HFFc6 (cell line): ENCODE measurements around the gene HOXA4. TPM values are rescaled to one million over a fixed set of nuclear protein-coding genes. Genes with fewer than 3 reads are reported as not detected.
A peak's percentile ranks its signal among the peaks of the same experiment; 100 is the strongest.

Source experiments
- DNase-seq: peaks from one replicate; pipeline ENCODE4 v3.0.0-alpha.2; 2018
- H3K27ac Mint-ChIP-seq: 2 replicates; pipeline ENCODE4 v1.8.0; 2020; ENCODE audit warnings: mild to moderate bottlenecking, mixed read lengths
- H3K27me3 Mint-ChIP-seq: 2 replicates; pipeline ENCODE4 v1.8.0; 2021; ENCODE audit warnings: mild to moderate bottlenecking, moderate library complexity, mixed read lengths; ENCODE audit not compliant: insufficient read depth
- H3K36me3 Mint-ChIP-seq: 2 replicates; pipeline ENCODE4 v1.8.0; 2021; ENCODE audit warnings: low read depth, mixed read lengths
- H3K4me1 Mint-ChIP-seq: 2 replicates; pipeline ENCODE4 v1.8.0; 2020; ENCODE audit warnings: low read depth, mixed read lengths
- H3K4me3 Mint-ChIP-seq: 2 replicates; pipeline ENCODE4 v1.8.0; 2020; ENCODE audit warnings: mild to moderate bottlenecking, moderate library complexity, mixed read lengths
- H3K9me3 Mint-ChIP-seq: 2 replicates; pipeline ENCODE4 v1.8.0; 2020; ENCODE audit warnings: mild to moderate bottlenecking, mixed read lengths
- total RNA-seq, 6 experiments: library from RNA; stranded (reverse); fragmentation: NEBNext Ultra II Directional; extraction: Animal tissue kit (Norgen Biotek cat#: 25700); gene quantifications; 2 replicates in 1 of 6; 3 replicates in 5 of 6; pipeline ENCODE4 v1.2.3, GENCODE V29; 2021
- TF ChIP-seq, protein P1 (sequence below): fragments of 200-600 bp; sonication (generic); IDR thresholded peaks from 2 replicates; pipeline ENCODE4 v1.5.0; 2021; ENCODE audit warnings: antibody characterized with exemption, mild to moderate bottlenecking

Gene HOXA4
- total RNA-seq, 6 experiments from 2014 or later, result 0.38 to 1.0 (median 0.47) TPM

DNA sequence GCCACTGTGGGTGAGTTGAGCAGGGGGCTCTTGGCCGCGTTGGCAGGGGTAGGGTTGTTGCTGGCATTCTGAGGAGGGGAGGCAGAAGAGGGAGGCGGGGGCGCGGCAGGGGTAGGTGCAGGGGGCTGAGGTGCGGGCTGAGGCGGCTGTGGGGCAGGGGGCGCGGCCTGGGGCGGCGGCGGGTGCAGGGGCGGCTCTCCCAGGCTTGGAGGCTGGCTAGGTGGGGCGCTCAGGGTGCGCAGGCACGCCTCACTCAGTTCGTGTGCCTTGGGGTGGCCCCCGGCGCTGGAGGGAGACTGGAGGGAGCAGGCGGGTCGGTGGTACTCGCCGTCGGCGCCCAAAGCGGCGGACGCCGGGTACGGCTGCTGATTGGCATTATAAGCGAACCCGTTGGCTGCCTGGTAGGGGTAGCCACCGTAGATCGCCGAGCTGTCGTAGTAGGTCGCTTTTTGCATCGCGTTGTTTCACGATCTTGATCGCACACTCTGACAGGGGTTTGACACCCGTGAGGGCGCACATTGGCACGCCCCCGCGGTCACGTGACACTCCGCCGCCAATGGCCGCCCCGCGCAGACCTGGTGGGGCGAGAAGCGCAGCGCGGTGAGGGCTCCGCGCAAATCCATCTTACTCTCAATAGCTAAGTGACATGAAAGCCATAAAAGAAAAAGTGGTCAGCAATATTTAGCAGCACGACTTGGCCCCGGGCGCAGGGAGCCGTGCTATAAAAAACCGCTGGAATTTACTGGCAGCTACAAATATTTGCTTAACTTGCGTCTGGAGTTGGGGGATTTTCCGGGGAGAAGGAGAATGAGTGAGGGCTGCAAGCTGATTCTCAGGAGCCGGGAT is 20.1 kb downstream of the HOXA4 start:
- peaks cover 8% of the 10 kb centered on the region; the same call in 1 of the 2 replicates for H3K36me3 Mint-ChIP-seq
- peak; percentile 21 for DNase-seq
- H3K27me3 Mint-ChIP-seq, result peaks cover 8% of the 10 kb centered on the region
- TF ChIP-seq, protein P1, sequence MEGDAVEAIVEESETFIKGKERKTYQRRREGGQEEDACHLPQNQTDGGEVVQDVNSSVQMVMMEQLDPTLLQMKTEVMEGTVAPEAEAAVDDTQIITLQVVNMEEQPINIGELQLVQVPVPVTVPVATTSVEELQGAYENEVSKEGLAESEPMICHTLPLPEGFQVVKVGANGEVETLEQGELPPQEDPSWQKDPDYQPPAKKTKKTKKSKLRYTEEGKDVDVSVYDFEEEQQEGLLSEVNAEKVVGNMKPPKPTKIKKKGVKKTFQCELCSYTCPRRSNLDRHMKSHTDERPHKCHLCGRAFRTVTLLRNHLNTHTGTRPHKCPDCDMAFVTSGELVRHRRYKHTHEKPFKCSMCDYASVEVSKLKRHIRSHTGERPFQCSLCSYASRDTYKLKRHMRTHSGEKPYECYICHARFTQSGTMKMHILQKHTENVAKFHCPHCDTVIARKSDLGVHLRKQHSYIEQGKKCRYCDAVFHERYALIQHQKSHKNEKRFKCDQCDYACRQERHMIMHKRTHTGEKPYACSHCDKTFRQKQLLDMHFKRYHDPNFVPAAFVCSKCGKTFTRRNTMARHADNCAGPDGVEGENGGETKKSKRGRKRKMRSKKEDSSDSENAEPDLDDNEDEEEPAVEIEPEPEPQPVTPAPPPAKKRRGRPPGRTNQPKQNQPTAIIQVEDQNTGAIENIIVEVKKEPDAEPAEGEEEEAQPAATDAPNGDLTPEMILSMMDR, result no peak
- peaks cover 42% of the 10 kb centered on the region for H3K4me1 Mint-ChIP-seq
- no peak overlapping the region for H3K27ac Mint-ChIP-seq
- H3K9me3 Mint-ChIP-seq, result no peaks in the 10 kb centered on the region
- peak overlapping the region; percentile 22; the same call in 1 of the 2 replicates for H3K4me3 Mint-ChIP-seq

DNA sequence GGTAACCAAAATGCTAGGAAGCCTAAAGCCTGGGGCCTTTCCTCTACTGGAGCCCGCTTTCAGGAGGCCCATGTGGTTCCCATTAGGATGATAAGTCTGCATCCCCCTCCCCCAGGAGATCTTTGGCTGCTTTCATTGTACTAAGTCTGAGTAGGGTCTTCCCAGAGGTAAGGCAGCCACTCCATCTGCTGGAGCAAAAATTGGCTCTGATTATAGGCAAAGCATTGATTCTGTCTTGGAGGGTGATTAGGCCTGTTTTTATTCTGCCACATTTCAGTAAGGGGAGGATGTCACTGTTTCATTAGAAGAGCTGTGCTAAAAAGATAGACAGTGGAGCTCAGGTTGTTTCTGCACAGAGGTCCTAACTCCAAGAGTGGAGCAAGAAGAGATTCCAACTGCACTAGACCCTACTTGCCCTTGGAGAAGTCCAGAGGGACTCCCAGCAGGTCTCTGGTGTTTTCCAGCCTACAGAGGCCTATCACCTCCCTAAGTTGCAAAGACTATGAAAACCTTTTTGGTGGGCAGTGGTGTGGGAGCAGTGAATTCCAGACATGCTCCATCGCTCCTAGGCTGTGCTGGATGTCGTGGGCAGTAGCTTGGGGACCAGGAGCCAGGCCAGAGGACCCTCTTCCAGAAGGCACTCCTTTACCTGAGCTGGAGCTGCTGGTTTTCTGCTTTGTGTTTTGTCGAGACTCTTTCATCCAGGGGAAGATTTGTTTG is 20.9 kb downstream of the HOXA4 start:
- Mint-ChIP-seq H3K4me3 (no peak overlapping the region), H3K27ac (no peak overlapping the region), H3K27me3 (peaks cover 13% of the 10 kb centered on the region), H3K9me3 (no peaks in the 10 kb centered on the region), H3K36me3 (peaks cover 8% of the 10 kb centered on the region; the same call in 1 of the 2 replicates), H3K4me1 (peaks cover 34% of the 10 kb centered on the region)
- DNase-seq, result no peak
- TF ChIP-seq, protein P1, result no peak

DNA sequence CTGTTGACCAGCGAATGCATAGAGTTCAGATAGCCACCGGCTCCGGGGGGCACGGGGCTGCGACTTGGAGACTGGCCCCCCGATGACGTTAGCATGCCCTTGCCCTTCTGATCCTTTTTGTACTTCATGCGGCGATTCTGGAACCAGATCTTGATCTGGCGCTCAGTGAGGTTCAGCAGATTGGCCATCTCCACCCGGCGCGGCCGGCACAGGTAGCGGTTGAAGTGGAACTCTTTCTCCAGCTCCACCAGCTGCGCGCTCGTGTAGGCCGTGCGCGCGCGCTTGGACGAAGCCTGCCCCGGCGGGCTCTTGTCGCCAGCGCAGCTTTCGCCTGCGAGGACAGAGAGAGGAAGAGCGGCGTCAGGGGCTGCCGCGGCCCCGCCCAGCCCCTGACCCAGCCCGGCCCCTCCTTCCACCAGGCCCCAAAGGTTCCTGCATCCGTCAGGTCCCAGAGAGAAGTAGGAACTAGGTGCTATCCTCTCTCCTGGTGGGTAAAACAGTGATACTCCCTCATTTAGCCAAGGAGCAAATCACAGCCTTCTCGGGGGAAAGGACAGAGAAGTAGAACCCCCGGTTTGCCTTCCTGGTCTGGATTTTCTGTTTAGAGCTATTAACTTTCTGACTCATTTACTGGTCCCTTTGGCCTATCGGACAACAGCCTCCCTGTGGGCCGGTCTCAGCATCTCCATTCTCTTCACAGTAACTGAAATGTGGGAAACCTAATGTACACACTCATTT is 22.0 kb downstream of the HOXA4 start:
- DNase-seq, result no peak
- Mint-ChIP-seq H3K27ac (no peak overlapping the region), H3K27me3 (peaks cover 23% of the 10 kb centered on the region), H3K9me3 (no peaks in the 10 kb centered on the region), H3K4me1 (peaks cover 34% of the 10 kb centered on the region), H3K36me3 (peaks cover 13% of the 10 kb centered on the region), H3K4me3 (no peak overlapping the region)
- TF ChIP-seq, protein P1, result no peak

DNA sequence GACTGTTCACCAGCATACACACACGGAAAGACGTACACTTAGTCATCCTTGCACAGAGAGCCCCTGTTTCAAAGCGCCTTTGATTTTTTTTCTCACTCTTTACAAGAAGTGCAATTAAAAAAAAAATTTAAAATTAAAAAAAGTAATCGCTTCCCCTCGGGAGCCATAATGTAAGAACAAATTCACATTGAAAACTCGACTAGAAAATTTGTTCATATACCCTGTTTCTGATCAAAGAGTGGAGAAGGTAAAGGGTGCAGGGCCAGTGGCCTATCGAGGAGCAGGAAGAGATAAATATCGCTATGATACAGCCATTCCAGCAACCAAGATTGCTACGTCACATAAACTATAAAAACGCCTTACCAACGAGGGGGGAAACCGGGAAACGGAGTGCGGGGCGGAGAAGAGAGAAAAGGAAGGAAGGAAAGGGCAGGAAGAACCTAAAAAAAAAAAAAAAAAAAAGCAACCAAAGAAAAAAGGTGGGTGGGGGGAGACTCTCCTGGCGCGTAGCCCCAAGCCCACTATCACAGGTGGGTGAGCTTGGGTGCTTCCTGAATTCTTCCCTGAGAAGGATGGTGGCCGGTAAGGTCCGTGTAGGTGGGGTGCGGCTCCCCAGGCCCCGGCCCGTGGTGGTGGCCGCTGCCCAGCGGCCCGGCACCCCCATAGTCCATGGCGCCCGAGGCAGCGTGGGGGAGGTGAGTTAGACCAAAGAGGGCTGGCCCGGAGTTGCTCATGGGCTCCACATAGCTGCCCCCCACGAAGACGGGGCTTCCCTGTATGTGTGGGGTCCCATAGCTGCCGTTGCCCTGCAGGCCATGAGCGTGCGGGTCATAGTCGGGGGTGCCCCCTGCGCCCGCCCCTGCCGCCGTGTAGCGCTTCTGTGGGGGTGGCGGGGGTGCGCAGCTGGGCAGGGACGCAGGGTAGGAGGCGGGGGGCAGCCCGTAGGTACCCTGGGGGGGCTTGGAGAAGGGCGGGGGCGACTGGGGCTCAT is 22.9 kb downstream of the HOXA4 start:
- peaks cover 31% of the 10 kb centered on the region for H3K27me3 Mint-ChIP-seq
- peaks cover 14% of the 10 kb centered on the region for H3K36me3 Mint-ChIP-seq
- no peak overlapping the region for H3K27ac Mint-ChIP-seq
- peaks cover 42% of the 10 kb centered on the region for H3K4me1 Mint-ChIP-seq
- no peak for DNase-seq
- H3K9me3 Mint-ChIP-seq, result no peaks in the 10 kb centered on the region
- H3K4me3 Mint-ChIP-seq, result no peak overlapping the region
- TF ChIP-seq, protein P1, result no peak
